Colonic mucosa (tissue), 4 donors: ENCODE measurements around the gene DOK3. TPM values are rescaled to one million over a fixed set of nuclear protein-coding genes. Genes with fewer than 3 reads are reported as not detected.
"Not testable (repeated sequence)": the region's sequence is repeated elsewhere in the genome, so short reads cannot be mapped to it uniquely, and the experiment has no call there.

Experiments used
- DNase-seq: peaks from one replicate; pipeline ENCODE4 v3.0.0-alpha.2; 2020
- H3K27ac ChIP-seq: fragments of 200-600 bp; one replicate; pipeline ENCODE4 v1.8.0; 2021
- H3K27me3 ChIP-seq: fragments of 200-600 bp; one replicate; pipeline ENCODE4 v1.8.0; 2021
- H3K36me3 ChIP-seq: fragments of 200-600 bp; one replicate; pipeline ENCODE4 v1.8.0; 2021
- H3K4me1 ChIP-seq: fragments of 200-600 bp; one replicate; pipeline ENCODE4 v1.8.0; 2021; ENCODE audit warnings: mild to moderate bottlenecking
- H3K4me3 ChIP-seq: fragments of 200-600 bp; one replicate; pipeline ENCODE4 v1.8.0; 2021
- H3K9ac ChIP-seq, 2 donors: one replicate each; pipeline ENCODE4 v1.7.0; 2013; ENCODE audit warnings: control low read depth in 2 of 2, low read depth in 2 of 2, low read length in 2 of 2
- H3K9me3 ChIP-seq: fragments of 200-600 bp; one replicate; pipeline ENCODE4 v1.8.0; 2021
- intact Hi-C: fragments of 100-400 bp; cut with DNase I; formaldehyde crosslinking; loops from one replicate; pipeline ENCODE4 v1.14.1; 2022
- total RNA-seq, 2 donors: library from RNA; stranded (reverse); fragmentation: NEBNext Ultra II Directional in 1 of 2; extraction: Animal tissue kit (Norgen Biotek cat#: 25700) in 1 of 2; gene quantifications; one replicate each; pipeline ENCODE4 v1.2.1, GENCODE V29; 2021
- TF ChIP-seq, protein P1 (sequence below): fragments of 200-600 bp; IDR thresholded peaks from one replicate; pipeline ENCODE4 v1.8.0; 2022; ENCODE audit warnings: antibody characterized with exemption, mild to moderate bottlenecking
- donor health status: healthy.
- donor health status: DM: no; HTN: no; CAD: no.
- donor health status: DM: no; HTN: no; CAD: no.

The DOK3 gene
- total RNA-seq, 2 donors from 2014 or later, result 4.1 to 8.9 TPM

- Histone ChIP-seq H3K36me3 (no peaks in the 10 kb centered on the region), H3K27ac (no peak overlapping the region), H3K9ac (no peak overlapping the region), H3K9me3 (no peaks in the 10 kb centered on the region), H3K4me1 (peaks cover 5% of the 10 kb centered on the region), H3K4me3 (no peak overlapping the region), H3K27me3 (no peaks in the 10 kb centered on the region)
- TF ChIP-seq, protein P1, sequence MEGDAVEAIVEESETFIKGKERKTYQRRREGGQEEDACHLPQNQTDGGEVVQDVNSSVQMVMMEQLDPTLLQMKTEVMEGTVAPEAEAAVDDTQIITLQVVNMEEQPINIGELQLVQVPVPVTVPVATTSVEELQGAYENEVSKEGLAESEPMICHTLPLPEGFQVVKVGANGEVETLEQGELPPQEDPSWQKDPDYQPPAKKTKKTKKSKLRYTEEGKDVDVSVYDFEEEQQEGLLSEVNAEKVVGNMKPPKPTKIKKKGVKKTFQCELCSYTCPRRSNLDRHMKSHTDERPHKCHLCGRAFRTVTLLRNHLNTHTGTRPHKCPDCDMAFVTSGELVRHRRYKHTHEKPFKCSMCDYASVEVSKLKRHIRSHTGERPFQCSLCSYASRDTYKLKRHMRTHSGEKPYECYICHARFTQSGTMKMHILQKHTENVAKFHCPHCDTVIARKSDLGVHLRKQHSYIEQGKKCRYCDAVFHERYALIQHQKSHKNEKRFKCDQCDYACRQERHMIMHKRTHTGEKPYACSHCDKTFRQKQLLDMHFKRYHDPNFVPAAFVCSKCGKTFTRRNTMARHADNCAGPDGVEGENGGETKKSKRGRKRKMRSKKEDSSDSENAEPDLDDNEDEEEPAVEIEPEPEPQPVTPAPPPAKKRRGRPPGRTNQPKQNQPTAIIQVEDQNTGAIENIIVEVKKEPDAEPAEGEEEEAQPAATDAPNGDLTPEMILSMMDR, result no peak
- intact Hi-C loops, result no loop called here
- DNase-seq, result no peak
Observed at GRCh38 chr5:177486256-177486655, 23.4 kb downstream of the DOK3 start.

DNA sequence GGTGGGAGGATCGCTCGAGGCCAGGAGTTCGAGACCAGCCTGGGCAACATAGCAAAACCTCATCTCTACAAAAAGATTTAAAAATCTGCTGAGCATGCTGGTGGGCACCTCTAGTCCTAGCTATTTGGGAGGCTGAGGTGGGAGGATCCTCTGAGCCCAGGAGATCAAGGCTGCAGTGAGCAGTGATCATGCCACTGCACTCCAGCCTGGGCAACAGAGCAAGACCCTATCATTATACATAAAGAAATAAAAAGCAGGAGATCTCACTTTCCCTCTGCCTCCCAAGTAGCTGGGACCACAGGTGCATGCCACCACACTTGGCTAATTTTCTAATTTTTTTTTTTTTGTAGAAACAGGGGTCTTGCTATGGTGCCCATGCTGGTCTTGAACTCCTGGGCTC, 23.9 kb downstream of the DOK3 start:
- intact Hi-C loops, H3K9ac ChIP-seq, H3K4me1 ChIP-seq, H3K4me3 ChIP-seq, H3K27me3 ChIP-seq, H3K36me3 ChIP-seq, H3K27ac ChIP-seq, DNase-seq, H3K9me3 ChIP-seq: not testable (repeated sequence)

GRCh38 chr5:177484902-177485549, 24.6 kb downstream of the DOK3 start:
- no peak for DNase-seq
- TF ChIP-seq, protein P1, result no peak
- Histone ChIP-seq H3K27me3 (no peaks in the 10 kb centered on the region), H3K9me3 (no peaks in the 10 kb centered on the region), H3K9ac (no peak overlapping the region), H3K27ac (no peak overlapping the region), H3K36me3 (no peaks in the 10 kb centered on the region), H3K4me3 (no peak overlapping the region), H3K4me1 (peaks cover 5% of the 10 kb centered on the region)
- intact Hi-C loops, result no loop called here

DNA sequence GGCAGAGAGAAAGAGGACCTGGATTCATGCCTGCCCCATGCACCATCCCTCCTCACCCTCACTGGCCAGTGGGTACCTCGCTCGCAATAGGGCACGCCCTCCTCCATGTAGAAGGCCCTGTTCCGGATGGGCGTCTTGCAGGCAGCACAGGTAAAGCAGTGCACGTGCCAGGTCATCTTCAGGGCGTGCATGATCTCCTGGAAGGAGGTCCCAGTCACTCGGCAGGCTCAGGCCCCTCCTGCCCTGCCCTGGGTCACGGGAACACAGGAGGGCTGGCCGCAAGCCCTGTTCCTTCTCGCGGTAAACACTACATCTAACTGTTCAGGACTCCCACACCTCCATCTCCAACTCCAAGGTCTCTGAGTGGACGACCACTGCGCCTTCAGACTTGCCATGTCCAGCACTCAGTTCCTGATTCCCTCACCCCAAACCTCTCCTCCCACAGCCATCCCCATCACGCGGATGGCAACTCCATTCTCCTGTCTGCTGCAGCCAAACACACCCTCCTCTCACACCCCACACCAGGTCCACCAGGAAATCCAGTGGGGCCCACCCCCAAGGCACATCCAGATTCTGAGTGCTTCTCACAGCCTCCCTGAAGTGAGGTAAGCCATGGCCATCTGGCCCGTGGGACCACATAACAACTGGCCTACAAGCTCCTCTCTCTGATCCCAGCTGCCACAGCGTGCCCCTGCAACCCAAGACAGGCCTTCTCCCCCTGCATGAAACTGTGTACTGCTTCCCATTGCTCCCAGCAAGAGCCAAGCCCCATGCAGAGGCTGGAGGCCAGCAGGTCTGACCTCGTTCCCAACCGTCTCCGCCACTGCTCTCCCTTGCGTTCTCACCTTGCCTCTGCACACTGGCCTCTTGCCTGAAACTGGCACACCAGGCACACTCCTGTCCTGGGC, 25.4 kb downstream of the DOK3 start:
- Histone ChIP-seq H3K4me1 (peaks cover 3% of the 10 kb centered on the region), H3K36me3 (no peaks in the 10 kb centered on the region), H3K9ac (no peak overlapping the region), H3K9me3 (no peaks in the 10 kb centered on the region), H3K4me3 (no peak overlapping the region), H3K27me3 (no peaks in the 10 kb centered on the region), H3K27ac (no peak overlapping the region)
- TF ChIP-seq, protein P1, result no peak
- DNase-seq, result no peak
- intact Hi-C loops, result no loop called here

GRCh38 chr5:177483042-177483441, 26.6 kb downstream of the DOK3 start:
- Histone ChIP-seq H3K9me3 (no peaks in the 10 kb centered on the region), H3K4me3 (no peak overlapping the region), H3K4me1 (no peaks in the 10 kb centered on the region), H3K27ac (no peak overlapping the region), H3K9ac (no peak overlapping the region), H3K27me3 (no peaks in the 10 kb centered on the region), H3K36me3 (no peaks in the 10 kb centered on the region)
- intact Hi-C loops, result no loop called here
- DNase-seq, result no peak
- TF ChIP-seq, protein P1, result no peak

DNA sequence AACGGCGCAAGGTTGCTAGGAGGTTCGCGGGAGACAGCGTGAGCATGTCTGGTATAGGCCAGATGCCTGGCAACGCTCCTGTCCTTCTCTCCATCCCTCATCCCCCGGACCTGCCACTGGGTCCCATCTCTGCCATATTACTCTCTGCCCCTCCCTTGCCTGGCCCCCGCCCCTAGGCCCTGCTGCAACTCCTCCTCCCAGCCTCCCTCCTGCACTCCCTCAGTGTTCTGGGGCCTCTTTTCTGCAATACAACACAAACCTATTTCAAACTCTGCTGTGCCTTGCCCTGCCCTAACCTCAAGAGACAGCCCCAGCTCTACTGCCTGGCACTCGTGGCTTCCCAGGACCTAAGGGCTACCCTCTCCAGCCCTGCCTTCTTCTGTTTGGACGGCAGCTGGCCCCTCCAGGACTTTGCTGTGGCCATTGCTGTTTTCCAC, 27.2 kb downstream of the DOK3 start:
- intact Hi-C loops, result no loop called here
- Histone ChIP-seq H3K4me1 (no peaks in the 10 kb centered on the region), H3K9me3 (no peaks in the 10 kb centered on the region), H3K36me3 (no peaks in the 10 kb centered on the region), H3K27me3 (no peaks in the 10 kb centered on the region), H3K9ac (no peak overlapping the region), H3K27ac (no peak overlapping the region), H3K4me3 (no peak overlapping the region)
- DNase-seq, result no peak
- TF ChIP-seq, protein P1, result no peak
